ENCODE measurements around the gene MOB3A. TPM values are rescaled to one million over a fixed set of nuclear protein-coding genes. Genes with fewer than 3 reads are reported as not detected.
"Not testable (repeated sequence)": the region's sequence is repeated elsewhere in the genome, so short reads cannot be mapped to it uniquely, and the experiment has no call there.

The MOB3A gene
- total RNA-seq, 1 experiment from 2014 or later: 33.9 TPM

DNA sequence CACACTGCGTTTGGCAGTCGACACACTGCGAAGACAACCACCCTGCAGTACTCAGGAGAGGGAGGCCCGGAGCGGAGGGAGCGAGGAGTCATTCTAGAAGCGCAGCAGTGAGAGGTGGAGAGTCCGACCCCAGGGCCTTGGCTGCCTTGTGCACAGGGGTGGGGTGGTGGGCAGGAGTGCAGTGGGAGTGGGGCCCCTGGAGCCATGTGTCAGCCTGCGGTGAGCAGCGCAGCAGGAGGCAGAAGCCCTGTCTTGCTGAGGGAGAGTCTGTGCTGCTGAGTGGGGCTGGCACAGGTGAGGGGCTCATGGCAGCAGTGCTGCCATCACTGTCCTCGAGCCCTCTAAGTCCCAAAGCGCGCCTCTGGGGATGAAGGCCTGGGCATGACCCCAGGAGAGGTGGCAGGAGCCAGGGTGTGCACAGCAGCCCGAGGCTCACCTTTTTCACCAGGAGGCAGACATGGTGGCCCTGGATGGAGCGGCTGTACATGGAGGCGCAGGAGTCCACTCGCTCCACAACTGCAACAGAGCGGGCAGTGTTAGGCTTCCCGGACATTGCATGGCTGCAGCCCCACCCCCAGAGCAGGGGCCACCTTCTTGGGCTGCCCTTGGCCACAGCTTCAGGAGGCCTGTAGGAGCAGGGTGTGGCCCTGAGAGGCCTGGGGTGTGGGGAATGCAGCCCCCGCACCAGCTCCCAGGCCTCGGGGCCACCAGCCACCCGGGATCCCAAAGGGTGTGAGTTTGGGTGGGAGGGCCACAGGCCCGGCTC is 12.3 kb upstream of the MOB3A start:
- DNase-seq (ENCODE audit: low read depth): no peak

DNA sequence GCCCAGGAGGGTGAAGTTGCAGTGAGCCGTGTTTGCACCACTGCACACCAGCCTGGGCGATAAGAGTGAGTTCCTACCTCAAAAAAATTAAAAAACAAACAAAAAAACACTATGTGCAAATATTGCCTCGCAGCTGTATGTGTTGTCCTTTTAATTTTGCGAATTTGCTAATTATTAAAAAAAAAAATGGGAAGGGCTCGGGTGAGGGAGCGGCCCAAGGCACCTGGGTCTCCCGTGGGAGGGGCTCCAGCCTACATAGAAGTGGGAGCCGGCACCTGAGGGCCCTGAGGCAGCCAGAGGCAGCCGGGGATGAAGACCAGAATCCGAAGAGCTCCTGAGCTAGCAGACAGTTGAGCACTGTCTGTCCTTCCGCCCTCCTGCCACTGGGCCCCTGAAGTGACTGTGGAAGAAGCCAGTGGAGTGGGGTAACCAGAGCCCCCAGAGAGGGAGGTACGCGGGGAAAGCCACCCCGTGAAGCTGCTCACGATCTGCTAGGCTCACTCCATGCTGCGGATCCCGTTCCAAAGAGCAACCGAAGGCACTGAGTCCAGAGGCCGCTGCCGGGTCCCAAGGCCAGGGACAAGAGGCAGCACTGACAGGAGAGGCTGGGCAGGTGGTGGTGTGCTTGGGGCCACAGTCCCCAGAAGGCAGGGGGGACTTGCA is 7.0 kb upstream of the MOB3A start:
- no peak for DNase-seq (ENCODE audit: low read depth)

DNA sequence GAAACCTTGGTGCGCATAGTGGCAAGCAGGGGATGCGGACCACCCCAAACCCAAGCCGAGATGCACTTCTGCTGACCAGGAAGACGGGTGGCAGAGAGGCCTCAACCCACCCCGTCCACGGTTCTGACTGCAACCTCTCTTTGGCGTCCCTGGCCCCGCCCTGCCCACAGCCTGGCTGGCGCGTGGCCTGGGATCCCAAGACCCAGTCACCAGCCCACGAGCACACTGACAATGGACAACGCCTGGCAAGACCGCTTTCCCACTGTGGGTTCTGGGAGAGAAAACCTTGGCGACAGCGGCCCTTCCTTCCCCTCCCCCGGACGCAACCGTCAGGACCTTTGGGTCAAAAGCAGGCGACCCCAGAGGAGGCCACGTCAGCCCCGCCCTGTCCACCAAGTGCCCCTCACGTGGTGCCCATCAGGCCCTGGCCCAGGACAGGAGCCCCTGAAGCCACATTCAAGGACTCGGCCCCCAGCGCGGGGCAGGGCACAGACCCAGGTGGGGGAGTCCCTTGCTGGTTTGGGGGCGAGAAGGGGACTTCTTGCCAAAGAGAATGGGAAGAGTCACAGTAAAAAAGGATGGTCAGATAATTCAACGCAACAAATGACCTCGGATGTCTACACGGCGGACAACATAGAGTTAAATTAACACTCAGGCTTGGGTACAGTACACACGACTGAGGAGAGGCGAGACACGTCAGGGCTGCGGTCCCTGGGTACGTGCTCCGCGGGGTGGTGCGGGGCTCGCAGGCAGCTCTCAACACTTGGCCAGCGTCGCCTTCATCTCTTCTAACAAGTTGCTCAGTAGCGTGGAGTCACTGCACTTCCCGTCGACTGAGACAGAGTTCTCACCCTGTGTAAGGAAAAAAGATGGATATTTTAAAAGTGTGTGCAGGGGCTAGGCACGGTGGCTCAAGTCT is 5.5 kb upstream of the MOB3A start:
- DNase-seq (ENCODE audit: low read depth): no peak

DNA sequence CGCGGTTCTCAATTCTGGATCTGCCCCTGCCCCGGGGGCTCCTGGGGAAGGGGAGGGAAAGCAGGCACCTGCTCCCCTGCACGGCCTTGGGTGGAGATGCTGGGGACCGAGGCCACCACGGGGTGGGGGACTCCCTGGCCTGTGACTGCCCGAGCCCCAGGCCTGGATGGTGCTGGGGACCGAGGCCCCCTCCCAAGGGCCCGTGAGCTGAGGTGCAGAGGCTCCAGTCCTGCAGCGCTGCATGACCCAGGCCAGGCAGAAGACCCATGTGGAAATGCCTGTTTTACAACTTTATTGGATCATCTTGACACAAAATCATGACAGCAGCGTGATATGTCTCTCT is 4.6 kb upstream of the MOB3A start:
- DNase-seq (ENCODE audit: low read depth): no peak

DNA sequence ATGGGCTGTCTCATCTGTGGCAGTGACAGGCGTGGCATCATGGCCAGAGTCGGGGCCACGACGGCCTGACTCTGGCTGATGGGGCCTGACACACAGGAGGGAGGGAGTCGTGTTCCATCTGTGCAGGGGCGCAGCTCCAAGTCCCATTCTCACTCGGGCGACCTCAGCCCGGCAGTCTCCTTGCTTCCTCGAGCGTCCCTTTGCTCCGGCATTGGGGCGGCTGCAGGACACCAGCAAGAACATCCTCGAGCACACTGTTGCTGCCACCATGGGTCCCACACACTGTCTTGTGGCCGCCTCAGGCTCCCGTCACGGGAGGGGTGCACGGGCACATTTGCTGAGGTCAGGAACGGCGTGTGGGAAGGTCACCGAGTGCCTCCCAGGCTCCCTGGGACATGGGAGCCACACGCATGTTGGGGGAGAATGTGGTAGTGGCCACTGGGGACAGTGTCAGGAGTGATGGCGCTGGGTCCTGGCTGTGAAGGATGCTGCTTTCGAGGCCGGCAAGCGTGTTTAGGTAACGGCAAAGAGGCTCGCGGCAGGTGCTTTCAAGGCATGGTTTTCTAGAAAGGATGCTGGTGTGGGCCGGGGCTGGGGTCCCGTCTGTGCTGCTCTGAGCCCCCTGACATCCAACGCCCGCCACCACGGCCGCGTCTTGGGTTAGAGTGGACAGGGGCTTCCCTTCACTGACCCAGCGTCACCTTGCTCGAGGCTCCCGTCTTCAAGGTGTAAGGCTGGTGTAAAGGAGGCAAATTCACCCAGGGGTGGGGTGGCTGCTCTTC is 4.0 kb upstream of the MOB3A start:
- no peak for DNase-seq (ENCODE audit: low read depth)

DNA sequence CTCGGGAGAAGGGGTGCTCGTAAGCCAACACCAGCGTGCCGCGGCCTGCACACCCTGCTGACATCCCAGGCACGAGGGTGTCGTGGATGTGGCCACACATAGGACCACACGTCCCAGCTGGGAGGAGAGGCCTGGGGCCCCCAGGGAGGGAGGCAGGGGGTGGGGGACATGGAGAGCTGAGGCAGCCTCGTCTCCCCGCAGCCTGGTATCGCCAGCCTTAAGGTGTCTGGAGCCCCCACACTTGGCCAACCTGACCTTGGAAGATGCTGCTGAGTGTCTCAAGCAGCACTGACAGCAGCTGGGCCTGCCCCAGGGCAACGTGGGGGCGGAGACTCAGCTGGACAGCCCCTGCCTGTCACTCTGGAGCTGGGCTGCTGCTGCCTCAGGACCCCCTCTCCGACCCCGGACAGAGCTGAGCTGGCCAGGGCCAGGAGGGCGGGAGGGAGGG is 3.0 kb upstream of the MOB3A start:
- no peak for DNase-seq (ENCODE audit: low read depth)

DNA sequence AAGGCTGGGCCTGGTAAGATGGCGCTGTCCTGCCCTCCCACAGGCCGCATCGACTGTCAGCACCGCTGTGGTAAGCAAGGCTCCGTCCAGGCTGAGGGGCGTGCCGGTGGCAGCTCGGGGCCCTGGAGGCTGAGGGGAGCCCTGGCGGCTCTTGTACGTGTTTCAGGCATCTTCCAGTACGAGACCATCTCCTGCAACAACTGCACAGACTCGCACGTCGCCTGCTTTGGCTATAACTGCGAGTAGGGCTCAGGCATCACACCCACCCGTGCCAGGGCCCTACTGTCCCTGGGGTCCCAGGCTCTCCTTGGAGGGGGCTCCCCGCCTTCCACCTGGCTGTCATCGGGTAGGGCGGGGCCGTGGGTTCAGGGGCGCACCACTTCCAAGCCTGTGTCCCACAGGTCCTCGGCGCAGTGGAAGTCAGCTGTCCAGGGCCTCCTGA is 1.8 kb upstream of the MOB3A start:
- DNase-seq (ENCODE audit: low read depth): no peak

DNA sequence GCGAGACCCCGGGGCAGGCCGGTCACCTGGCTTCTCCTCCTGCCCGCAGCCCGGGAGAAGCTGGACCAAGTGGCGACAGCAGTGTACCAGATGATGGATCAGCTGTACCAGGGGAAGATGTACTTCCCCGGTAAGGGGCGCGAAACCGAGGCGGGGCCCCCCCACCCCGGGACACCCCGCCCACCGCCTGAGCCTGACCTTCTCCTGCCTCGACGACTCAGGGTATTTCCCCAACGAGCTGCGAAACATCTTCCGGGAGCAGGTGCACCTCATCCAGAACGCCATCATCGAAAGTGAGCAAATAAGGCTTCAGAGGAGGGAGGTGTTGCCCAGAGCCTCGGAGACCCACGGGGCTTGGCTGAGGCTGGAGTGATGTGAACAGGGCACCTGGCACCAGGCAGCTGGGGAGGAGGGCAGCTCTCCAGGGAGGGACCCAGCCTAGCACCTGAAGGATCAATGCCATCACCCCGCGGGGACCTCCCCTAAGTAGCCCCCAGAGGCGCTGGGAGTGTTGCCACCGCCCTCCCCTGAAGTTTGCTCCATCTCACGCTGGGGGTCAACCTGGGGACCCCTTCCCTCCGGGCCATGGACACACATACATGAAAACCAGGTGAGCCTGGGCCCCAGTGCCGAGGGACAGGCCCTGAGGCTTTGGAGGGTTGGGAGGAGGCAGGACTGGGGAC is 1.2 kb upstream of the MOB3A start:
- DNase-seq (ENCODE audit: low read depth): no peak

DNA sequence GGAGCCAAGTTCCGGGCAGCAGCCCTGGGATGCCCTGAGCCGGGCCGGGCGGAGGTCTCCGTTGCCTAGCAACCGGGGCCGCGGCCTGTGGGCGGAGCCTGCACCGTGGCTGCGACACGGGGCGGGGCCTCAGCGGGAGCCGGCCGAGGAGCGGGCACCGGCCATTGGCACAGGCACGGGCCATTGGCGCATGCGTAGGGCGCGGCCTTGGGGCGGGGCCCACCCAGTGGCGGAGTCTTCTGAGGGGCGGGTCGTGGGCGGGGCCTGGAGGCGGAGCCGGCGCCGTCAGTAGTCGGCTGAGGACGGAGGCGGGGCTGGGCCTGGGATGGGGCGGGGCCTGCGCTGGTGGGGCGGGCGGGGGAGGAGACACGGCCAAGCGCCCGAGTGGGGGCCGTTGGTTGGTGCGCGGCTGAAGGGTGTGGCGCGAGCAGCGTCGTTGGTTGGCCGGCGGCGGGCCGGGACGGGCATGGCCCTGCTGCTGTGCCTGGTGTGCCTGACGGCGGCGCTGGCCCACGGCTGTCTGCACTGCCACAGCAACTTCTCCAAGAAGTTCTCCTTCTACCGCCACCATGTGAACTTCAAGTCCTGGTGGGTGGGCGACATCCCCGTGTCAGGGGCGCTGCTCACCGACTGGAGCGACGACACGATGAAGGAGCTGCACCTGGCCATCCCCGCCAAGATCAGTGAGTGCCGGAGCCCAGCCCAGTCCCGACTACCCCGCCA is 515 bp upstream of the MOB3A start, which contains the start of gene IZUMO4:
Gene IZUMO4, plus strand, starts transcription at position 436 of the 723 bp plus-strand sequence. Its CDS starts 31 bp downstream, at position 467.
- DNase-seq (ENCODE audit: low read depth): peak; percentile 93

DNA sequence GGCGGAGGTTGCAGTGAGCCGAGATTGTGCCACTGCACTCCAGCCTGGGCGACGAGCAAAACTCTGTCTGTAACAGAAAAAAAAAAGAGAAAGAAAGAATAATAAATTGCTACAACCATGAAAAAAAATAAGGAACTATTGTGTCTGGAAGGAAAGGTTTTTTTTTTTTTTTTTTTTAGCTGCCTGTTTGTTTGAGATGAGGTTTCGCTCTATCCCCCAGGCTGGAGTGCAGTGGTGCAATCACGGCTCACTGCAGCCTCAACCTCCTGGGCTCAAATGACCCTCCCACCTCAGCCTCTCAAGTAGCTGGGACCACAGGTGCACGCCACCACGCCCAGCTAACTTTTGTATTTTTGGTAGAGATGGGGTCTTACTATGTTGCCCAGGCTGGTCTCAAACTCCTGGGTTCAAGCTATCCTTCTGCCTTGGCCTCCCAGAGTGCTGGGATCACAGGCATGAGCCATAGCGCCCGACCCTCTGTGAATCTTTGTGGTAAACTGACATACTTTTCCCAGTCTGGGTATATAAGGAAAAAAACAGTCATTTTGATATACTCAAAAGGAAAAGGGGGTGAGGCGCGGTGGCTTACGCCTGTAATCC is 4.1 kb downstream of the MOB3A start:
- DNase-seq (ENCODE audit: low read depth): not testable (repeated sequence)

DNA sequence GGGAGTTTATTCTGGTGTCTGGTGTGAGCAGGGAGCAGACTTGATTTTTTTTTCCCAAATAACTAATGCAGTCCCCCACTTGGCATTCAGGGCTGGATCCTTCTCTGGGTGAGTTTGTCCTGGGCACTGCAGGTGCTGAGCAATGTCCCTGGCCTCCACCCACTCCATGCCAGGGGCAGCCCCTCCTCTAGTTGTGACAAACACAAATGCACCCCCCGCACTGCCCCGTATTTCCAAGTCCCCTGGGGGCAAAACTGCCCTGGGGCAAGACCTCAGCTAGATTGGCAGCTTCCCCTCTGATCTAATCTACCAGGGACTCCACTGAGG is 6.4 kb downstream of the MOB3A start:
- no peak for DNase-seq (ENCODE audit: low read depth)

DNA sequence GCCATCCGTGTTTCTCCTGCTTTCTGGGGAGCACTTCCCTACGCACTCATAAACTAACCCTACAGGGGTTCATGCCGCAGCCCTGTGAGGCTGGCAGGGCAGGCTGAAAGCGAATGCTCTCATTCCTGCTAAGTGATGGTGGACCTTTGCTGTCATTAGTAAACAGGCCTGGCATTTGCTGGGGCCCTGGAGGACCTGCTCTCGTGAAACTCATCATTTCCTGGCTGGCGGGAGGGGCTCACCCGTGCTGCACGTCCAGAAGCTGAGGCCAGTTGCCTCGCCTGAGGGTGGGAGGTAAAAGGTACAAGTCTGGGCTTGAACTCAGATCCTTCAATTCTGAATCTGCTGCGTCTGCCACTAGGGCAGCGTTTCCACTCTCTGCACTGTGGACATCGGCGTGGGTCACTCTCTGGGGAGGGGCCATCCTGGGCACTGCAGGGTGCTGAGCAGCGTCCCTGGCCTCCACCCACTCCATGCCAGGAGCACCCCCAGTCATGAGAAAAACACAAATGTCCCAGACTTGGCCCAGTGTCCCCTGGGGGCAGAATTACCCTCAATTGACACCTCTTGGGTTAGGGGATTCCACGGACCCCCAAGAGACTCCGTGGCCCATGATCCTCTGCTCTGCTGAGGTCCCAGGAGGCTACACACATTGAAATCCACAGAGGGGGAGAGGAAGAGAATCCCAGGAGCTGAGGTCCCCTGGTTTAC is 7.0 kb downstream of the MOB3A start:
- no peak for DNase-seq (ENCODE audit: low read depth)

DNA sequence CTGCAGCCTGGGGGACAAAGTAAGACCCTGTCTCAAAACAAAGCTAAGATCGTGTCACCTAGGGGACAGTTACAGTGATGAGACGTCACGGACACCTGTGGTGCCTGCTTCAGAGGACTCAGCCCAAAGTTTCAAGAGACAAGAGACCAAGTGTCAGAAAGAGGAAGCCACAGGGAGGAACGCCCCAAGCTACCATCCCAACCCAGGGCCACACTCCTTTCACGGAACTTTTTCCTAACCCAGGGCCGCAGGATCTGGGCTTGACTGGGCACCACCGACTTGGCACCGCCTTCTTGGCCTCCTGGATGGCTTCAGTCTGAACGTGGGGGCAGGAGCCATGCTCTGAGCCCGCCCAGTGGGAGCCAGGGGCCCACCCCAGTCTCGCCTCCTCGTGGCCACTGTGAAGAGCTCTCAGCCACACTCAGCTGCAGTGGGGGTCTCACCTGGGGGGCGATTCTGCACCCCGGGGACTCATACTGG is 8.5 kb downstream of the MOB3A start:
- DNase-seq (ENCODE audit: low read depth): no peak

DNA sequence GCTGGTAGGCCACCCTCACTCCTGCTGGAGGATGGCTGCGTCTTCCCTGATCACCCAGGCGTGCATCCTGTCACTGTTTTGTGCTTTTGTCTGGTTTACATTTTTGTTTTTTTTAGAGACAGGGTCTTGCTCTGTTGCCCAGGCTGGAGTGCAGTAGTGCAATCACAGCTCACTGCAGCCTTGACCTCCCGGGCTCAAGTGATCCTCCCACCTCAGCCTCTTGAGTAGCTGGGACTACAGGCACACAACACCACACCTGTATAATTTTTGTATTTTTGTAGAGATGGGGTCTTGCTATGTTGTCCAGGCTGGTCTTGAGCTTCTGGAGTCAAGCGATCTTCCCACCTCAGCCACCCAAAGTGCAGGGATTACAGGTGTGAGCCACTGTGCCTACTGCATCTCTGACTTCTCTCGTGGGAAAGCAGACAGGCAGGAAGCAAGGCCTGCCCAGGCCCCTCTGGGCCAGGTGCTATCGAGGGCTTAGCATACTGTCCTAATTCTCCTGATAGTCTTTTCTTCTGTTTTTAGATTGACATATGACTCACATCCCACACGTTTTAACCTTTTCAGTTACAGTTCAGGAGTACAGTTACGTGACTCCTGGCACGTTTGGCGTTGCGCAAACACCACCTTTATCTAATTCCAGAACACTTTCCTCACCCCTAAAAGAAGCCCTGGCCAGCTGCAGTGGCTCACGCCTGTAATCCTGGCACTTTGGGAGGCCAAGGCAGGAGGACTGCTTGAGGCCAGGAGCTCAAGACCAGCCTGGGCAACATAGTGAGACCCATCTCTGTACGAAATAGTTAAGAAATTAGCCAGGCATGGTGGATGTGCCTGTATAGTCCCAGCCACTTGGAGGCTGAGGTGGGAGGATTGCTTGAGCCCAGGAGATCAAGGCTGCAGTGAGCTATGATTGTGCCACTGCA is 9.2 kb downstream of the MOB3A start:
- not testable (repeated sequence) for DNase-seq (ENCODE audit: low read depth)

DNA sequence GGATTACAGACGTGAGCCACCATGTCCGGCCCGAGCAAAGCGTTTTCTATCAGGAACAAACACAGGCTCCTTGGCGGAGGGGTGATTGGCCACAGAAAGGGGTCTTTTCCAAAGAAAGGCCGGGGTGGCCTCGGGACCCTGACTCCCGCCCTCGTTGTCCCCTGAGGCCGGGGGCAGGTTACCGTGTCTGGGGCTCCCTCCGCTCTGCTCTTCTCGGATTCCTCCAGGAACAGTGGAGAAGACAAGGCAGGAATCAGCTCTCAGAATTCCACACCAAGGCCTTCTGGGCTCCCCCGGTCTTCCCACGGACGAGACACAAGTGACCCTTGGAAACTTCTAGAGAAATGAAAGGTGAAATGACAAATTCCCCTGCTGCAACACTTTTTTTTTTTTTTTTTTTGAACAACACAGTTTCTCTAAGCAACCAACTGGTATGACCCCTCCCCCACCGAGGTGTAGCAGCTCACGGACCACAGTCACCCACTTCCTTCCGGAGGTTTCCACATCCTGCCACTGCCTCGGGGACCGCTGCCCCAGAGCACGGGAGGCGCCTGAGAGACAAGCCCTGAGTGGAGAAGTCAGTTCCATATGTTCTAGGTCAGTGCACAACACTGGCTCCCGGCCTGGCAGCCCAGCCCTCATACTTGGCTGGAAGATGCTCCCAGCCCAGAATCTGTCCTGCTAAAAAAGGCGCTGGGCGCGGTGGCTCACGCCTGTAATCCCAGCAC is 11.0 kb downstream of the MOB3A start:
- no peak for DNase-seq (ENCODE audit: low read depth)

DNA sequence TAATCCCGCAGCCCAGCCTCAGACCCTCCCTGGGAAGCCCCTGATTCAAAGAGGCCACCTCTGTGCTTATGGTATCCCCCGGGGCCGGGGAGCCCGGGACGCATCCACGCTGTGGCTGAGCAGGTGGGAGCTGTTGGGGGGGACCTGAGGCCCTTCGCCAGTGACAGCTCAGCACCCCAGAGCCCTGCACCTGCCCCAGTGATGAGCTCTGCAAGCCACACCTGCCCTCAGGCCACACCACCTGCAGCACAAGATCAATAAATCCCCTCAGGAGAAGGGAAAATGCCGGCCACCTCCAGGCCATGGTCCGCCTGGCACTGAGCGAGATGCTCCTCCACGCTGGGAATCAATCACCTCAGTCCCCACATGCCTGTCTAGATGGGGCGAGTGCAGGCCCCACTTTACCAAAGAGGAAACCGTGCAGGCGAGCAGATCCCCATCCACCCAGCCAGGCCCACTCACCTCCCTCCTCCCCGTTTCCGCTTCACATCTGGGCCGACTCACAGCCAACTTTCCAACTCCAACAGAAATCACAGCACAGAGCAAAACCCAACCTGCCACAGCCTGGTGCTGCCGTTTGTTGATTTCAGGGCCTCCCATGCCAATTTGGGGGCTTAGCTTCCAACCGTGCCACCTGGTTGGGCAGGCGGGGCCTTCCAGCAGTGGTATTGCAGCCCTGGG is 12.8 kb downstream of the MOB3A start:
- DNase-seq (ENCODE audit: low read depth): no peak

Data from LHCN-M2 (cell line).